ENCODE results near the gene AZGP1.
"Not testable (repeated sequence)": the region's sequence is repeated elsewhere in the genome, so short reads cannot be mapped to it uniquely, and the experiment has no call there.

The AZGP1 gene

GRCh38 chr7:99997545-99998137 lies 21.8 kb upstream of the AZGP1 start:
- peak; percentile 55 for DNase-seq (ENCODE audit: low read depth)

DNA sequence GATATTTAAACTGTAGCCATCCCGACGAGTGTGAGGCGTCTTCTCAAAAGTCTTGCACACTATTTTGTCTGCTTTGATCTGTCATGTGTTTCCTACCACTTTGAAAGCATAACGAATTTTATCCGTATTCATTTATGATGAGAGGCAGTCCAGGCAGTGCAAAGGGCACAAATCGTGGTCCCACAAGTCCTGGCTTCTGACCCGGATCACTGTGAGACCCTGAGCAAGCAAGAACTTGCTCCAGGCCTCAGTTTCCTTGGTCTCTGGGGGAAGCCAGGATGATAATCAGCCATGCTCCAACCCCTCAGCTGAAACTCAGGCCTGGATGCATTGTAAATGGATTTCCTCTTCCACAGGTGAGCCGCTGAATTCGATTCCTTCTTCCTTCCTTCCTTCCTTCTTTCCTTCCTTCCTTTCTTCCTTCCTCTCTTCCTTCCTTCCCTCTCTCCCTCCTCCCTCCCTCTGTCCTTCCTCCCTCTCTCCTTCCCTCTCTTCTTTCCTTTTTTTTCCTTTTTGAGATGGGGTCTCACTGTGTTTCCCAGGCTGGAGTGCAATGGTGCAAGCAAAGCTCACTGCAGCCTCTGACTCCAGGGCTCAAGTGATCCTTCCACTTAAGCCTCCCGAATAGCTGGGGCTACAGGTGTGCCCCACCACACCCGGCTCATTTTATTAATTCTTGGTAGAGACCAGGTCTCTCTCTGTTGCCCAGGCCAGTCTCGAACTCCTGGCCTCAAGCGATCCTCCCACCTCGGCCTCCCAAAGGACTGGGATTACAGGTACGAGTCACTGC lies 21.1 kb upstream of the AZGP1 start:
- no peak for DNase-seq (ENCODE audit: low read depth)

DNA sequence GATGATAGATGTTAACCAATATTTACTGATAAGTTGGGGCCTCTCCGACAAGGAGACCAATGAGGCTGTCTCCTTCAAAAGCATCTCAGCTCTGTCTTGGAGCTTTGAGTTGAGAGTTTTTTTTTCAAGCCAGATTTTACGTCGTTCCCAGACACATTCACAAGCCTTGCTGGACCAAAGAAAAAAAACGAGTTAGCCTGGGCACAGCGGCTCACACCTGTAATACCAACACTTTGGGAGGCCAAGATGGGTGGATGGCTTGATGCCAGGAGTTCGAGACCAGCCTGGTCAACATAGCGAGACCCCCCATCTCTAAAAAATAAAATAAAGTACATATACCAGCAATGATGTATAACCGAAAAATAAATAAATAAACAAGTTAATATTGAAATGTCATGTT lies 19.0 kb upstream of the AZGP1 start:
- DNase-seq (ENCODE audit: low read depth), result no peak

DNA sequence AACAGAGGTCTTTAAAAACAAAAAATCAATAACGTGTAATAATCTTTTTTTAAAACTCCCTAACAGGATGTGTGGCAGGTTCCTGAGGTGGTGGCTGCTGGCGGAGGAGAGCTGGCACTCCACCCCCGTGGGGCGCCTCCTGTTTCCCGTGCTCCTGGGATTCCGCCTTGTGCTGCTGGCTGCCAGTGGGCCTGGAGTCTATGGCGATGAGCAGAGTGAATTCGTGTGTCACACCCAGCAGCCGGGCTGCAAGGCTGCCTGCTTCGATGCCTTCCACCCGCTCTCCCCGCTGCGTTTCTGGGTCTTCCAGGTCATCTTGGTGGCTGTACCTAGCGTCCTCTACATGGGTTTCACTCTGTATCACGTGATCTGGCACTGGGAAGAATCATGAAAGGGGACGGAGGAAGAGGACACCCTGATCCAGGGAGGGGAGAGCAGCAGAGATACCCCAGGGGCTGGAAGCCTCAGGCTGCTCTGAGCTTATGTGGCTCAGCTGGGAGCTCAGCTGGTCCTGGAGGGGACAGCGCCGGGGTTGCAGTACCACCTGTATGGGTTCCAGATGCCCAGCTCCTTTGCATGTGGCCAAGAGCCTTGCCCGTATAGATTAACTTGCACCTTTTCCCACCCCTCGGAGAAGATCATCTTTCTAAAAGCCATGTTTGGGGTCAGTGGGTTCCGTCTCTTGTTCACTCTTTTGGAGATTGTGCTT lies 16.7 kb upstream of the AZGP1 start:
- no peak for DNase-seq (ENCODE audit: low read depth)

GRCh38 chr7:99991543-99991942 lies 15.7 kb upstream of the AZGP1 start:
- DNase-seq (ENCODE audit: low read depth), result not testable (repeated sequence)

DNA sequence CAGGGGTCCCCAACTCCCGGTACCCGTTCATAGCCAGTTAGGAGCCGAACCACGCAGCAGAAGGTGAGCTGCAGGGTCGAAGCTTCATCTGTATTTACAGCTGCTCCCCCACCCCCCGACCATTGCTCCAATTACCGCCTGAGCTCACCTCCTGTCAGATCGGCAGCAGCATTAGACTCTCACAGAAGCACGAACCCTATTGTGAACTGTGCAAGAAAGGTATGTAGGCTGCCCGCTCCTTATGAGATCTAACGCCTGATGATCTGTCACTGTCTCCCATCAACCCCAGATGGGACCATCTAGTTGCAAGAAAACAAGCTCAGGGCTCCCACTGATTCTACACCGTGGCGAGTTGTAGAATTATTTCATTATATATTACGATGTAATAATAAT lies 14.6 kb upstream of the AZGP1 start:
- DNase-seq (ENCODE audit: low read depth), result no peak

DNA sequence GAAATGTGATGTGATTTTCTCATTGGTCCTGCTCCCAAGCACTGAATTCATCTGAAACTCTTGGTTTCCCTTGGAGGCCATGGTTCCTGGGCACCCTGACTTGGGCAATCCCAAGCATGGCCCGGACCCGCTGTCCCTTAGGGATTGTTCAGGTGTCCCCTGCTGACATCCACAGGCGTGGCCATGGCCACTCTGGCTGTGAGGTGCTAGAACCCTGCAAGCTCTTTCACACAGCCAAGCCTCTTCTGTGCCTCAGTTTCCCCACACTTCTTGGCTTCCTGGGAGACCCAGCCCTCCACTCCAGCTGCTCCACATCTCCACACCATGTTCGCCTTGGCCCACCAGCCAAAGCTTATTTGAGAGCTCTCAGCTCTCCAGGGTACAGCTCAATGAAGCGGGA lies 12.0 kb upstream of the AZGP1 start:
- DNase-seq (ENCODE audit: low read depth), result no peak

DNA sequence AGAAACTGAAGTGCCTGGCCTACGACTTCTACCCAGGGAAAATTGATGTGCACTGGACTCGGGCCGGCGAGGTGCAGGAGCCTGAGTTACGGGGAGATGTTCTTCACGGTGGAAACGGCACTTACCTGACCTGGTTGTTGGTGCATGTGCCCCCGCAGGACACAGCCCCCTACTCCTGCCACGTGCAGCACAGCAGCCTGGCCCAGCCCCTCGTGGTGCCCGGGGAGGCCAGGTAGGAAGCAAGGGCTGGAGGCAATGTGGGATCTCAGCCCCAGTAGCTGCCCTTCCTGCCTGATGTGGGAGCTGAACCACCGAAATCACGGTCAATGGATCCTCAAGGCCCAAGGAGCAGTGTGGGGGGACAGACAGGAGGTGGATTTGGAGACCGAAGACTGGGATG lies 11.5 kb upstream of the AZGP1 start:
- DNase-seq (ENCODE audit: low read depth), result not testable (repeated sequence)

GRCh38 chr7:99984593-99984992 lies 8.8 kb upstream of the AZGP1 start:
- DNase-seq (ENCODE audit: low read depth), result no peak

DNA sequence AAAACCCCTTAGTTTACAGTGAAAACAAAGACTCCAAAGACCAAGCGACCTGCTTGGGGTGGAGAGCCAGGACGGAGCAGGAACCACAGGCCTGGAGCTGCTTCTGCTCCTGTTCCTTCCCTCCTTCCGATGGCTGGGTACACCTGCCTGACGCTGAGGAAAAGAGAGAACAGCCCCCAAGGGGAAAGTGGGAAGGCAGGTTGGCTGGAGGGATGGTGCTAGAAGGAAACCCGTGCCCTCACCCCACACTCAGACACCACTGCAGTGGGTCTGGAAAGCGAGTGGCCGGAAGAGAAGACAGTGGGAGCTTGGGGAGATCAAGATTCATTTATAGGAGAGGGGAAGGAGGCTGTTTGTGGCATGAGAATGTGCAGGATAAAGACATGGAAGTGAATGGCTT lies 5.2 kb upstream of the AZGP1 start:
- not testable (repeated sequence) for DNase-seq (ENCODE audit: low read depth)

DNA sequence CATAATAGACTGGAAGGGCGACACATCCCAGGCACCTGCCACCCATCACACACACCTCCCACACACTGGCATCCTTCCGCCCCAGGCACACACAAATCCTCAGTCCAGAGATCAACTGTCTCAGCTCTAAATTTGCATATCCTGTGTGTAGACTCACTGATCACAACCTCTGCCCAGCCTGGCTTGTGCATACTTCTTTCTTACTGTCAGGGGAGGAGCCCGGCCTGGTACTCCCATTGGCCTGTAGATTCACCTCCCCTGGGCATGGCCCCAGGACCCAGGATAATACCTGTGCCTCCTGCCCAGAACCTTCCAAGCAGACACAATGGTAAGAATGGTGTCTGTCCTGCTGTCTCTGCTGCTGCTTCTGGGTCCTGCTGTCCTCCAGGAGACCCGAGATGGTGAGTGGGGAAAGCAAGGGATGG lies 4.6 kb upstream of the AZGP1 start:
- not testable (repeated sequence) for DNase-seq (ENCODE audit: low read depth)

GRCh38 chr7:99979814-99980225 lies 4.0 kb upstream of the AZGP1 start:
- peak; percentile 64 for DNase-seq (ENCODE audit: low read depth)

DNA sequence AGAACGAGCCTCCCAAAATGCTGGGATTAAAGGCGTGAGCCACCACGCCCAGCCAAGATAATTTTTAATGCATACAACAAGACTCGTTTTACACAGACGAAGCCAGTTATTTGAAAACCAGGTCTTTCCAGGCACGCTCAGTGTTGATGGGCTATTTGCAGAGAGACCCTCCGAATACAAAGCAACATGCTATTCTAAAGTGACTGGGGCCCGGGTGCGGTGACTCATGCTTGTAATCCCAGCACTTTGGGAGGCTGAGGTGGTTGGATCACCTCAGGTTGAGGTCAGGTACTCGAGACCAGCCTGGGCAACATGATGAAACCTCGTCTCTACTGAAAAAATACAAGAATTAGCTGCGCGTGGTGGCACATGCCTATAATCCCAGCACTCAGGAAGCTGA lies 795 bp upstream of the AZGP1 start:
- DNase-seq (ENCODE audit: low read depth), result no peak

DNA sequence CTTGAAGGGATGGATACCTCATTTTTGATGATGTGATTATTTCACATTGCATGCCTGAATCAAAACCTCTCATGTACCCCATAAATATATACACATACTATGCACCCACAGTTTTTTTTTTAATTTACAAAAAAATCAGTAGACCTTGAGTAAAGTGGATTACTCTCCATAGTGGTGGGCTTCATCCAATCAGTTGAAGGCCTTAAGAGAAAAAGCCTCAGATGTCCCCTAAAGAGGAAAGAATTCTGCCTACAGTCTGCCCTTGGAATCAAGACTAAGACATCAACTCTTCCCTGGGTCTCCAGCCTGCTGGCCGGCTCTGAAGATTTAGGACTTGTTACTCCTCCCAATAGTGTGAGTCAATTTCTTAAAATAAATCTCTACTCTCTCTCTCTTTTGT lies 1.1 kb downstream of the AZGP1 start:
- DNase-seq (ENCODE audit: low read depth), result no peak

DNA sequence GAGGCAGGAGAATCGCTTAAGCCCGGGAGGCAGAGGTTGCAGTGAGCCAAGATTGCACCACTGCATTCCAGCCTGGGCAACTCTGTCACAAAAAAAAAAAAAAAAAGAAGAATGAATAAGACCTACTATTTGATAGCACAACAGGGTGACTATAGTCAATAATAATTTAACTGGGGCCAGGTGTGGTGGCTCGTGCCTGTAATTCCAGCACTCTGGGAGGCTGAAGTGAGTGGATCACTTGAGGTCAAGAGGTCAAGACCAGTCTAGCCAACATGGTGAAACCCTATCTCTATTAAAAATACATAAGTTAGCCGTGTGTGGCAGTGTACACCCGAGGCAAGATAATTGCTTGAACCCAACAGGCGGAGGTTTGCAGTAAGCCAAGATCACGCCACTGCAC lies 2.0 kb downstream of the AZGP1 start:
- not testable (repeated sequence) for DNase-seq (ENCODE audit: low read depth)

- no peak for DNase-seq (ENCODE audit: low read depth)
Measured at GRCh38 chr7:99971242-99971641, 4.6 kb downstream of the AZGP1 start.

GRCh38 chr7:99969813-99970212 lies 6.0 kb downstream of the AZGP1 start:
- not testable (repeated sequence) for DNase-seq (ENCODE audit: low read depth)

DNA sequence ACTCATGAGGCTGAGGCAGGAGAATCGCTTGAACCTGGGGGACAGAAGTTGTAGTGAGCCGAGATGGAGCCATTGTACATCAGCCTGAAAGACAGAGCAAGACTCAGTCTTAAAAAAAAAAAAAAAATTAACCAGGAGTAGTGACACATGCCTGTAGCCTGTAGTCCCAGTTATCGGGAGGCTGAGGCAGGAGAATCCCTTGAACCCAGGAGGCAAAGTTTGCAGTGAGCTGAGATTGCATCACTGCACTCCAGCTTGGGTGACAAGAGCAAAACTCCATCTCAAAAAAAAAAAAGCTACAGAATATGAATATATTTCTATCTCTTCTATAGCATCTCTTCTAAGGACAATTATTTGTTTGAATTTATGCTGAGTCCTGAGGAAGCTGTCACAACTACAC lies 6.5 kb downstream of the AZGP1 start:
- DNase-seq (ENCODE audit: low read depth), result no peak

DNA sequence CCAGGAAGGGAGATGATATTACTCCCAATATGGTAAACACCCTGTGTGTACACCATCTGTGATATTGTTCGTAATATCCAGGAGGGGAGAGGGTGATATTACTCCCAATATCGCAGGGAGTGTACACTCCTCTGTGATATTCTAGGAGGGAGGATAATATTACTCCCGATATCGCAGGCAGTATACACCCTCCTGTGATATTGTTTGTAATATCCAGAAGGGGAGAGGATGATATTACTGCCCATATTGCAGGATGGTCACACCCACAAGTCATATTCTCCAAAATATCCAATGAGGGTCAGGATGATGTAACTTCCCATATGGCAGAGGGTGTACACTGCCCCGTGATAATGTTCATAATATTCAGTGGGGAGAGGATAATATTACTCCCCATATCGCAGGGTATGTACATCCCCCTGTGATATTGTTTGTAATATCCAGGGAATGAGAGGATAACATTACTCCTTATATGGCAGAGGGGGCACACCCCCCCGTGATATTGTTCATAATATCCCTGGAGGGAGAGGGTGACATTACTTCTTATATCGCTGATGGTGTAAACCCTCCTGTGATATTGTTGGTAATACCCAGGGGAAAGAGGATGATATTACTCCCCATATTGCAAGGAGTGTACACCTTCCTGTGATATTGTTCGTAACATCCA lies 17.1 kb downstream of the AZGP1 start:
- DNase-seq (ENCODE audit: low read depth), result no peak

DNA sequence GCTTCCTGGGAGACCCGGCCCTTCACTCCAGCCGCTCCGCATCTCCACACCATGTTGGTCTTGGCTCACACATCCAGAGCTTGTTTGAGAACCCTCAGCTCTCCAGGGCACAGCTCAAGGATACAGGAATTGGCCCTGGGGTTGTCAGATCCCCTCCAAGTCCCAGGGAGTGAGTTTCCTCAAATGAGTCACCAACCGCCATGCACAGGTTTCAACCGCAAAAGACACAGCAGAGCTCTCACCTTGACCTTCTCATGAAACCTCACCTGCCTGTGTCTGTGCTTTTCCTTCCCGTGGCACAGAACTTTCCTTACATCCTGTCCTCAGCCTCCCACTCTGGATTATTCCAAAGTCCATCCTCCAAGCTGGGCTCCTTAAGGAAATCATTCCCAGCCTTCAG lies 20.6 kb downstream of the AZGP1 start:
- no peak for DNase-seq (ENCODE audit: low read depth)

DNA sequence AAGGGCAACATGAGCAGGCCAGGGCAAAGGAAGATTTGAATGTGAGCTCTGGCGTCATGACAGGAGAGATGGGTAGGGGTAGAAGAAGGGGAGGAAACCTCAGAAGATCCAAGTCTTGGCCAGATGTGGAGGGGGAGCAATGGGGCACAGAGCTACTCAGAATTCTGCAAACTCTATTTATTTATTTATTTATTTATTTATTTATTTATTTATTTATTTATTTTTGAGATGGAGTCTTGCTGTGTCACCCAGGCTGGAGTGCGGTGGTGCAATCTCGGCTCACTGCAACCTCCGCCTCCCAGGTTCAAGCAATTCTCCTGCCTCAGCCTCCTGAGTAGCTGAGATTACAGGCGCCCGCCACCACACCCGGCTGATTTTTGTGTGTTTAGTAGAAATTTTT lies 21.2 kb downstream of the AZGP1 start:
- DNase-seq (ENCODE audit: low read depth), result not testable (repeated sequence)

DNA sequence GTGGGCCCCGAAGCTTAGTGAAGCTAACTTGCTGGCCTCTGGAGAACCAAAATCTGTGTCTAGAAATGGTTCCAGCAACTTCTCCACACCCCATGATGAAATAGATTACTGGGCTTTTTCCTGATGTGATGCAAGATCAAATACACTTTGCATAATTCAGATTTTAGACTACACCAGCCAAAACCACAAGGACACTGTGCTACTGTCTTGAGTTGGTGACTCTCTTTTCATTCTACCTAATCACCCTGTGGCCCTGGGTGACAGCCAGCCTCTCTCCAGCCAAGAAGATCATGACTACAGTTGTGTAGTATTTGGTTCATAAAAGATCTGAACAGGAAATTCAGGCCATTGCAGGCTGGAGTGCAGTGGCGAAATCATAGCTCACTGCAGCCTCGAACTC lies 22.2 kb downstream of the AZGP1 start:
- DNase-seq (ENCODE audit: low read depth), result no peak

DNA sequence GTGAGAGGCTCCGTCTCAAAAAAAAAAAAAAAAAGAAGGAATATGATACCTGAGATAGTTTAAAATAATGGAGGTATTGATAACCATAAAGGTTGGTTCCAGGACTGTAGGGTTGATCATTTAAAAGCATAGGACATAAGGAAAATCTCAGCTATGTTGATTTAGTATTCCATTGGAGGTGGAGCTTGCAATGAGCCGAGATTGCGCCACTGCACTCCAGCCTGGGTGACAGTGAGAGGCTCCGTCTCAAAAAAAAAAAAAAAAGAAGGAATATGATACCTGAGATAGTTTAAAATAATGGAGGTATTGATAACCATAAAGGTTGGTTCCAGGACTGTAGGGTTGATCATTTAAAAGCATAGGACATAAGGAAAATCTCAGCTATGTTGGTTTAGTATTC lies 23.2 kb downstream of the AZGP1 start:
- not testable (repeated sequence) for DNase-seq (ENCODE audit: low read depth)
